Measurements from ENCODE around the gene BACE1-AS.

Gene BACE1-AS

DNA sequence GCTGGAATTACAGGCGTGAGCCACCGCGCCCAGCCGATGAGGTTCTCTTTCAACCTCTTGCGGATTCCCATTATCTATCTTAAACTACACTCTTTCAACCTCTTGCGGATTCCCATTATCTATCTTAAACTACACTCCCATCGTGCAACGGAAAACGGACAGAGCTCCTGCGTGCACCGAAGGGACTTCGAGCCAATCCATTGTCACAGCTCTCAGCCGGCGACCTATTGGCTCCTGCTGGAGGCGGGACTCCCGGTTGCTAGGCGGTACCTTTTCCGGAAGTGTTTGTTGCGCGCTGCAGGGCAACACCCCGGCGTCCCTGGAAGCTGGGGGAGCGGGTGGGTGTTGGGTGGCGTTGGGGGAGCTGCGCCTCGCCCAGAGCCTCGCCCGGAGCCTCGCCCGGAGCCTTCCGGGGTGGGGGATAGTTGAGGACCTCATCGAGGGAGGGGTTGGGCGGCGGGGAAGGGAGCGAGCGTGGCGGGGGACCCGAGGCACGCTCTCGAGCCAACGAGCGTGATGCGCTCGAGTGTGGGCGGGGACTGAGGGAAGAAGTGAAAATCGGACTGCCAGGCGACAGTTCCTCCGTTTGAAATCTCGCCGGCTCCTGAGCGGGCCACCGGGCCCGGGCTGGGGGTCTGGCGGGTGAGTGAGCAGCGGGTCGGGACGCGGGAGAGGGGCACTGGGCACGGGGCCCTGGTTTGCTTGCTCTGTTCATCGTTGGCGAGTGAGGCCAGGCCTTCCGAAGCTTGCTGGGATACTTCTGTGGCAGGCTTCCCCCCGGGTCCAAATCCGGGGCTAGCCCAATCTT lies 36.6 kb downstream of the BACE1-AS start, which contains the start of gene CEP164:
Gene CEP164, plus strand, starts transcription at position 288 of the 808 bp plus-strand sequence. CDS start 10,733 bp downstream, outside the sequence.
- peak; percentile 63 for DNase-seq

DNA sequence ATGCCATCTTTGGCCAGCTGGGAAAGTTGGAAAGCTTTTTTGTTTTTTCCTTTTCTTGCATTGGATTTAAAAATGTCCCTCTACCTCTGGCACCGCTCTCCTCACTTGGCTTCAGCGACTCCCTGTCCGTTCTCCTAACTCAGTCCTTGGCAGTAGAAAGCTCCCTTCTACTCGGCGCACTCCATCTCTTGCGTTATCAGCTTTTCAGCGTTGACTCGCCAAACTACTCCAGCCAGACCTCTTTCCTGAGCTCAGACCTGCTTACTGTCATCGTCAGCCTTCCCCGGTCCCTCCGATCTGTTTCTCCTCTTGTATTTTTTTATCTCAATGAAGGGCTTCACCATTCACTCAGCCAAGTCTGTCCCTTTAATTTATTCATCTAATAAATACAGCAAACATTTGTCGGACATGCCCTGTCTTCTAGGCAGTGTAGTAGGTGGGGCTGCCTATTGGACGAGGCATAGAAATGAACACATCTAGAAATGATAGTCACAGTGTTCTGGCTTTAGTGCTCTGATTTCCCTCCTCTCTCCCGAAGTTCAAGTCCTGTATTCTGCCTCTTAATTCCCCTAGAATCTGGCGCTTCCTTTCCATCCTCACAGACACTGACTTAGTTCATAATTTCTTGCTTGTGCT lies 37.3 kb downstream of the BACE1-AS start:
- DNase-seq, result no peak

DNA sequence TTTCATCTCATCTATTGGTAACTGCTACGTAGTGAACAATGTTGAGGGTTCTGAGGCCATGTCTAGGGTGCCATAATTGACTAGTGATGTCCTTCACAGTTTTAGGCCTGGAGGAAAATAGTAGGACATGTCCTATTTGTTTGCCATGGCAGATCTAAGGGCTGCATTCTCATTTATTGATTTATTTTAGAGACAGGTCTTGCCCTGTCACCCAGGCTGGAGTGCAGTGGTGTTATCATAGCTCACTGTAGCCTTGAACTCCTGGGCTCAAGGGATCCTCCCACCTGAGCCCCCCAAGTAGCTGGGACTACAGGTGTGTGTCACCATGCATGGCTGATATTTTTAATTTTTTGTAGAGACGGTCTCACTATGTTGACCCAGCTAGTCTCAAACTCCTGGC lies 41.7 kb downstream of the BACE1-AS start:
- DNase-seq, result no peak

DNA sequence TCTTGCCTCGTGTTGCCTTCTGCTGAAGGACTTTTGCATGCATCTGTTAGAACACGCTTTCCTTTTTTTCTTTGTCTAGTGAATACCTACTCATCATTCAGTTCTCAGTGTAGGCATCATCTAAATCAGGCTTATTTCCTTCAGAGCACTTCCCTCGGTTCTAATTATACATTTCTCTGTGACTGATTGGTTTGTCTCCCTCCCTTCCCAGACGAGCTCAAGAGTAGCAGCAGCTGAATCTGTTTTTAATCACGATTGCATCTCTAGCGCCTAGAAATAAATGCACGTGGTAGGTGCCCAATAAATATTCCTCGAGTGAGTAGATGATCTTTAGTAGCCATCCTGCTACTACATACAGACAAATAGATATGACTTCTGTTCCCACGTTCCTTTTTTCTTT lies 42.8 kb downstream of the BACE1-AS start:
- no peak for DNase-seq

DNA sequence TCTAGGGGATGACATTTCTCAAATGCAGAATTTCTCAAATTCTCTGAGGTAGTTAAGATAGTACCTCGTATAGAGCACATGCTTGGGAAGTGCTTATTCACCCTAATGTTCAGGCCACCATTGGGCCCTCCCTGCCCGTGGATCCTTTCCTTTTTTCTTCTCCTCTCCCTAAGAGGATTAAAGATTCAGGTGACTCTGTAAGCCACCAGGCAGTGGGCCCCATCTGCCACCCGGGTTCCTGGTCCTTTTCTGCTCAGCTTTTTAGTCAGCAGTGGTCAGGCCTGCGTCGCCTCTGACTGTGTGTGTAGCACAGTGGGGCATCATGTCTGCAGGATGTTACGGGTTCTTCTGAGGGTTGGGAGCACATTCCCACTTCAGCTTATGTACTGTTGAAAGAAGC lies 43.8 kb downstream of the BACE1-AS start:
- DNase-seq, result no peak

DNA sequence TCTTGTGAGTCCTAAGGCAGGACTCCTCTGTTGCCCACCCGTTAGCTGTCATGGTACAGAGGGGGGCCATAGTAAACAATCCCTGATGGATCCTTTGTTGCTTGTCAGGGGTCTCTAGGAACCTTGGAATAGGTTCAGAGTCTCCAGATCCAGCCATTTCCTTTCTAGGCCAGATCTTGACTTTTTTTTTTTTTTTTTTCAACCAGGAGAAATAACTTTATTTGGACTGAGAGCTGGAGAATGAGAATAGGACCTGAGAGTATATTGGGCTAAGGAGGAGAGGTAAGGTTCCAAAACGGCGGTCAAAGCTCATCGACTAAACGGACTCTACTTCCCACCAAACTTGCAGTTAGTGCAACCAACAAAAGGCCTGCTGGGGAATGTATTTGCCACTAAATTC lies 44.3 kb downstream of the BACE1-AS start:
- no peak for DNase-seq

DNA sequence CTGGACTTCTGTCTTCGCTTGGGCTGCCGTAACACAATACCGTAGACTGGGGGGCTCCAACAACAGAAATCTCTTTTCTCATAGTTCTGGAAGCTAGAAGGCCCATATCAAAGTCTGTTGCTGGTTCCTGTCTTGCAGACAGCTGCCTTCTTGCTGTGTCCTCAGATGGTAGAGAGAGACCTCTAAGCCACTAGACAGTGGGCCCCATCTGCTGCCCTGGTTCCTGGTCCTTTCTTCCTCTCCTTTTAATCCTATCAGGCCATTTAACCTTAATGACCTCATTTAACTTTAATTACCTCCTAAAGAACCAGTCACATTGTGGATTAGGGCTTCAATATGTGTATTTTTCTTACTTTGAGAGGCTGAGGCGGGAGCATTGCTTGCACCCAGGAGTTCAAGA lies 45.9 kb downstream of the BACE1-AS start:
- DNase-seq, result no peak

All from GOT3 (cell line).